DMS53 (cell line): ENCODE data around the gene PDHA2.
"Not testable (repeated sequence)": the region's sequence is repeated elsewhere in the genome, so short reads cannot be mapped to it uniquely, and the experiment has no call there.

Source experiments
- DNase-seq: peaks from one replicate; lab custom pipeline; 2025; lab: John Stamatoyannopoulos, UW

PDHA2 gene

DNA sequence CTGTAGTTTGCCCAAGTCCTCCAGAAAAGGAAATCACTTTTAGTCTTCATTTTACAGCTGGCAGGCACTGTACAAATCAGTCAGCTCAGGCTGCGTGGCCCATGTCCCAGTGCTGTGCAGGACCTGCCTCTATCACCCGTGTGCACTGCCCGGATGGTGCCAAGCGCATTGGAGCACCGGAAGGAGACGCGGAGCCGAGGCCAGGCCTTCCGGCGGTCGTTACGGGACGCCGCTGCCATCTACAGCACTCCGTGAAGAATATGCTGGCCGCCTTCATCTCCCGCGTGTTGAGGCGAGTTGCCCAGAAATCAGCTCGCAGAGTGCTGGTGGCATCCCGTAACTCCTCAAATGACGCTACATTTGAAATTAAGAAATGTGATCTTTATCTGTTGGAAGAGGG, at the start of gene PDHA2:
PDHA2 (plus strand) TSS at position 203 of the 400 bp plus-strand sequence; CDS start at position 261, 58 bp downstream.
- DNase-seq: no peak

DNA sequence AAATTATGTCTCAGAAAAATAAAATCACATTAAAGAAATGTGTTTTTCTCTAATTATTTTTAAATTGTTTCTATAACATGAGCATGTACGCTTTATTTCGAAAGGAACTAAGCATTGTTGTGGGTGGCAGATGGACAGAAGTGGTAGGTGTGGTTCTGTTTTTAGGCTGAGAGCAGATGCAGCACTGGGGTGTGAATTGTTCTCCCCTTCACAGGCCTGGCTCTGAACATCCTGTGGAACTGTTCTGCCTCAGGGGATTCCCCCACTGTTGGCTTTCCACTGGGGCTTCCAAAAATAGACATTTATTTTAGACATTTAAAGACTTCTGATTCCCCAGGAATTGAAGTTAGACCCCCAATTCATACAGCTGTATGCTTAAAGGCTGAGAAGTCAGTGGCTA, 41.9 kb upstream of the PDHA2 start:
- no peak for DNase-seq

DNA sequence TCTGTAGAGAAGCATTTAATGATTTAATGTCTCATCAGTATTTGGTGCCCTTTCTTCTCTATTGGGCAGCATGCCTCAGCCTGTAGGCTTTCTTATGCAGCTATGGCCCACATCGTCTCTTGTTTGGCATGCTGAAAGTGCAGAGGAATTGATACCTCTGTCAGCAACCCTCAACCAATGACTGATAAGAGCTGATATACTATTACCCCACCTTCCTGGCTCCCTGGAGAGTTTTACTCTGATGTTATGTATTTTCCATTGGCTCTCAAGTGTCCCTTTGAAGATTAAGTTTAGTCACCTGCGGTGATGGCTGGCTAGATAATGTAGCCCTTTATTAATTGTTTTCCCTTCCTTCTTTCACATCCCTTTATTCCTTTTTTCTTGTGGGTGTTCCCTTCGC, 41.2 kb upstream of the PDHA2 start:
- no peak for DNase-seq

DNA sequence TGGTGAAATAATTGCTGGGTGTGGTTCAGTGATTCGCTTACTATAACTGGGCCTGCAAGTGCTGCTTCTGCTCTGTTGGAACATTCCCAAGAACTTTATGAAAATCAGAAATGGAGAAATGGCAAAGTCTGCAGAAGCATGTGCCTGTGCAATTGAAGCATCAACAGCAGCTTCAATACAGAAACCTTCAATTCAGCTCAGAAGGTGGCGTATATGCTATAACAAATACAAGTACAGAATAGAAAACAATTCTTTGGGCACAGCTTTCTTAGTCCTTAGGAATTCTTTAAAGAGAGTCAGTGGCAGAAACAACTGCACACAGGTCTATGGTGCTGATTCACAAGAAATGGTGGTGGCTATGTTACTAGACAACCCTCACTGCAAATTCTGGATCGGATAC, 18.0 kb upstream of the PDHA2 start:
- no peak for DNase-seq

DNA sequence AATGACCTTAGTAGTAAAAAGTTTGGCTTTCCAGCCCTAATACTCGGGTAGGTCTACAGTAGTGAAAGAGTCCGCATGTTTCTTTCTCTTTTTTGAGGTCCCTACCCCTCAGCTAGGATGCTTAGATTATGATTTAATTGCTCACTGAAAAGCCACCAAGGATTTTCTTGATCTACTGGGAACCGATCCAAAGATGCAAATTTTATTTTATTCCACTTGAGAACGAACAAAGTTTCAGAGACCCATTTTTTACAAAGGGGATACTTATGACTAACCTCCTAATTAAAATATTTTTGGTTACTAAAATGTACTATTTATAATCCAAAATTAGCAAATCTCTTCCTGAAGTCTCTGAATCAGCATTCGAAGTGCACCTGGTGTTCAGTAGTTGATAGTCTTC, 14.3 kb upstream of the PDHA2 start:
- no peak for DNase-seq

DNA sequence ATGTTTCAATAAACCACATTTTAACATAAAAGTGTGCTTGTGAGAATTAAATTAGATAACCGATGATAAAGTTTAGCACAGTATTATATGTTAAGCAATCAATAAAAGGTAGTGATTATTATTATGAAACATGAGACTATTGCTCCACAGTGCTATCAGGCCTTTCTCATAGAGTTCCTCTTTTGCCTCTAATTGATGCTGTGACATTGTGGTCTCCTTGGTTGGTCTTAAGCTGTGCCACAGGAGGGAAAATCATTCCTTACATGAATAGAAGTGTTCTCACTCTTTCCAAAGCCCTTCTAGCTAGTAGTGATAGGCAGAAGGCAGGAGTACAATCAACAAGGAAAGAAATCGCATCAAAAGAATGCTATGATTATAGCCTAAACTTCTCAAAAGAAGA, 9.2 kb upstream of the PDHA2 start:
- no peak for DNase-seq

DNA sequence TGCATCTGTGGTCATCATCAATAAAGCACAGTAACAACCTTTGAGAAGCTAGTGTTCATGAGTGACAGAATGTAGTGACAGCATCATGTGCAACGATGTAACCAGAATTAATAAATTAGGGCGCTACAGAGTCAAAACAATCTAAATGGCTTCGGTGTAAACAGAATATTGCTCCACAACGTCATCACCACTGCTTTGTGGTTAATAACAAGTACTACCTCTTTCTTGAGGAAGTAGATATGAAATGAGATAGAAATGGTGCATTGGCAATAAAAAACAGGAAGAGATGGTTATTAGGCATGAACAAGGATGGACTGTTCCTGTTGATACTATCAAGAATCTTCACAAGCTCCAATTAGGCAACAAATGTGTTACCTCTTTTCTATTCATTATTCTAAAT, 8.7 kb upstream of the PDHA2 start:
- no peak for DNase-seq

DNA sequence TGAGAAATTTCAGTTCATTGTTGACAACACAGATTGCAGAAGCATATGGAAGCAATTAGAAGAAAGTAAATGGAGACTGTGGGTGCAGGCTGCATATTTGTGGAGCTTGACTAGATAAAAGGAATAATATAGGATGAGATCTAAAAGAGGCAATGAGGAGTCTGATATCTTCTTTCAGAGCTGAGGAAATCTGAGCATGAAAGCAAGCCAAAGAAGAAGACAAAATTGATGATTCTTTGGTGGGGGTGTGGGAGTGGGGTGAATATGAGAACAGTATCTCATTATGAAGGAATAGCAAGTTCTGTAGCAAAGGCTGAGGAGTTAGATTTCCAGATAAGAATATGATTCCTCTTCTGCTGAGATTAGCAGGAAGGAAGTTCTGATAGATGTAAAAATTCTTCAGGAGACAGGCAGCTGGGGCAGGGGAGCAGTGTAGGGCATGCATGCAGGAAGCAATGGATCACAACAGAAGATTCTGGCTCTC, 6.1 kb upstream of the PDHA2 start:
- no peak for DNase-seq

DNA sequence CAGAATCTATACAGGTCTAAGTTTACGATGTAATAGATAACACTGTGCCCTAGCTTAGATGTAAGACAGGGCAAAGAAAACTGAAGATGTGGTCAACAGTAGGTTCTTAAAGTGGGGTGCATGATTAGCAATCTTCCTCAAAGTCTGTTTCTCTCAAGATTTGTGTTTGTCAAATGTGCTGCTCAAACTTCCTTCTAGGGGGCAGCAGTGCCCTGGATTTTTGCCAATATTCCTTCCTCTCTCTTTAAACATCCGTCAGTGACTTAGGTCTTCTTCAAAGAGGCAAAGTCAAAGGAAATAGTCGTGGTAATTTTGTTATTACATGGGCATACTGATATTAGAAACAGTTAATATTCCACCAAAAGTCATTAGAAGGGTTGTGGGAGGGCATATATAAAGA, 4.2 kb upstream of the PDHA2 start:
- DNase-seq: peak; percentile 32

DNA sequence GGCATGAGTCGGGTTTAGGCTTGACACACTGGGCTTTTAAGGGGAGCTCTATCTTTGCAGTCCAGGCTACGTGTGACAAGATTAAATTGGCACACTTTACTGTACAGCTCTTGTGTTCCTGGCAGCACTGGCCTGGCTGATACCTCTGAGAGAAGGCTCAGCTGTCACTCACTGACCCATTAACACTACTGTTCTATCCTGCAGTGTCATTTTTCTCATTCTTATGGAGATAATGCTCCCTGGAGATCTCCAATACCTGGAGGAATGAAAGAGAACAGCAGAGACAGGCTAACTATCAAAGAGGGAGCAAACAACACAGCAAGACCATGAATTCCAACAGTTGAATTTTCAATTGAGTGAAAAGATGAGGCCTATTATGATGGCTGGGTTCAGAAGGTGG, 1.7 kb upstream of the PDHA2 start:
- no peak for DNase-seq

DNA sequence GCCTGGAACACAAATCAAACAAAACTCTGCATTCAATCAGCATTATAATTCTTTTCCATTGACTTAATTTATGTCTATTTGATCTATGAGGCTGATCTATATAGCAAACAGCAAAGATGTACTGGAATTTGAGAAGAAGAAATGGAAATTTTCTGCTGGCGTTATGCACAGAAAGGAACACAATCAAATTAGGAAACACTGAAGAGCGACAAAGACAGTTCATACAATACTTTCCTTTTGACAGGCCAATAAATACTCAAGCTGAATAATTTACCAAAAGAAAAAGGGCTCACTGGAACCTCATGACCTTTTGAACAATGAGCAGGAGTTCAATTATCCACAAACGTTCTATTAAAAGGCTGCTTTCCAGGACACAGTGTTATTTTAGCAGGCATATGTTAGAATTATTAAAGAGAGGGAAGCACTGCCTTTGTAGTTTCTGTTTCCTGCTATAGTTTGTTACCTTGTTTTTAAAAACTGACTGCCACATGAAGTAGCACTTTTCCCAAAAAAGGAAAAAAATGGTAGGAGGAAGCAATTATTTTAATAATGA, 8.1 kb downstream of the PDHA2 start:
- DNase-seq: no peak

DNA sequence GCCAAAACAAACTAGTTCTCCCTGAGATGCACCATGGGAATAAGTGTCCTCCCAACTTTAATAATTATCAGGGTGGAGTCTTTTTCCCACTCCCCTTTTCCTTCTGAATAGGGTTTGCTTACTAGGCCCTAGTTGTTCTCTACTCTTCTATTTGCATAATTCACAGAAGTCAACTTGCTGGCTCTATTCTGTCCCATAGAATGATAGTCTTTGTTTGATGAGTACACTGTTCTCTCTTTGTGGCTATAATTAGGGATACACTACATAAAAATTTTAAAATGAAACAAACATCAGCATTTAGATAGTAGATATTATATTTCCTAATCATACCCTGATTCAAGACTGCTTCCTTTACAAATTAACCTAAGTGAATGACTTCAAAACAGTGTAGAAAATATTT, 10.3 kb downstream of the PDHA2 start:
- DNase-seq: no peak

DNA sequence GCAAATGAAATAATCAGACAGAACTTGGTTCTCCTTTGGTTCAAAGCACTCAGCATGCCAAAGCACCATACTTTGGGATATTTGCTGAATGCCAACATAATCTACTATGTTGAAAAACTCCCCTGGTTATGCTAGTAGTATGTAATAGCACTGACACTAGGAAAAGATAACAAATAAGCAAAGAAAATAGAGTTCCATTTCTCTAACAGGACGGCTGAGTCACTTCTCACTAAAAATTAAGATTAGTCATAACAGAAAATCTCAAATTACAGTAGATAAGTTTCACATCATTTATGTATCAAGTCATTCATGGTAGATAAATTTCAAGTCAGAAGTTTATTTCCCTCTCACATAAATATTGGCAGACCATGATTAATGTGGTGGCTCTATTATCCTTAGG, 17.9 kb downstream of the PDHA2 start:
- DNase-seq: no peak

DNA sequence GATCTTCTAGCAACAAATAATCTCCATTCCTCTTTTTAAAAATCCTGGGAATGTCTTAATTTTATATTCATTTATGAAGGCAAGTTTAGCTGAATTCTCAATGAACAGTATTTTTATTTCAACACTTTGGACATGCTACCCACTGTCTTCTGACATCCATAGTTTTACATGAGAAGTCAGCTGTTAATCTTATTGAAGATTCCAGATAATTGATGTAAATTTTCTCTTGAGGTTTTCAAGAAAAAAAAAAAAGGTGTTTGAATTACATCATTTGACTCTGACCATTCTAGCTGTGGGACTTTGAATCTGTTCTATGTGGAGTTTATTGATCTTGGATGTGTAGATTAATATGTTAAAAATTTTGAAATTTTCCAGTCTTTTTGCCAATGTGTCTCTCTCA, 28.0 kb downstream of the PDHA2 start:
- DNase-seq: peak; percentile 69

DNA sequence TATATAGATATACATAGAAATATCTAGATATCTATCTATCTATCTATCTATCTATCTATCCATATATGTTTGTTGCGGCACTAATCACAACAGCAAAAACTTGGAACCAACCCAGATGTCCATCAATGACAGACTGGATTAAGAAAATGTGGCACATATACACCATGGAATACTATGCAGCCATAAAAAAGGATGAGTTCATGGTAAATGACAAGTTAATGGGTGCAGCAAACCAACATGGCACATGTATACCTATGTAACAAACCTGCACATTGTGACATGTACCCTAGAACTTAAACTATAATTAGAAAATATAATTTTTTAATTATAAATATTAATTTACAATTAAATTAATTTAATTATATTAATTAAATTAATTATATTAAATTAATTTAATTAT, 29.5 kb downstream of the PDHA2 start:
- DNase-seq: not testable (repeated sequence)

DNA sequence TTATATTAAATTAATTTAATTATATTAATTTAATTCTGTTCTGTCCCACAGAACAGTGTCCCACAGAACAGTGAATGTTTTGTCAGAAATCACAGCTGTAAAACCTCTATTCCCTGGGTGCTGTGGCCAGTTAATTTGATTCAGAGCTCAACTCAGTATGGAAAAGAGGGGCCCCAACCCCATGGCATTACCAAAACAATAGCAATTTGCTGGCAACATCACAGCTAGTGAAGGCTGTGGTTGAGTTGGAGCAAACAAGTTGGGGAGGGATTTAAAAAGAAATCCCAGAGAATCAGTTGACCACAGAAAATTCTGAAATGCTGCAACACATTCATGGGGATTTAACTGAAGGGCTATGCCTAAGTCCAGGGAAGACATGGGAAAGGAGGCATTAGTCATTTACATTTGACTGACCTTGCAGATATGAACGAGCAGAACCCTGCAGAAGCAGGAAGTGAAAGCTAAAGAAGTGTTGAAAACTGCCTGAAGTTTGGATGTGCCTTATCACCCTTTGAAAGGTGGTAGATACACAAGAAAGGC, 30.1 kb downstream of the PDHA2 start:
- peak; percentile 6 for DNase-seq

DNA sequence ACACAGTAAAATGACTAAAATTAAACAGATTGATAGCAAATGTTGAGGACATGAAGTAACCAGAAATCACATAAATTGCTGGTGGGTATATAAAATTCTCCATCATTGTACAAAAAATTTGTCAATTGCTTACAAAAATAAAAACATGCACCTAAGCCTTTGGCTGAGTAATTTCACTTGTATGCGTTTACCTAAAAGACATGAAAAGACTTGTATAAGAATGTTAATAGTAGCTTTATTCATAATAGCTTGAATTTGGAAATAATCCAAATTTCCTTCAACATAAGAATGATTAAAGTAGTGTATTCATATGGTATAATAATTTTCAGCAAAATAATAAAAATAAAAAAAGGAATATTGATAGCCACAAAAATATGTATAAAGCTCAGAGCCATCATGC, 37.7 kb downstream of the PDHA2 start:
- DNase-seq: no peak

DNA sequence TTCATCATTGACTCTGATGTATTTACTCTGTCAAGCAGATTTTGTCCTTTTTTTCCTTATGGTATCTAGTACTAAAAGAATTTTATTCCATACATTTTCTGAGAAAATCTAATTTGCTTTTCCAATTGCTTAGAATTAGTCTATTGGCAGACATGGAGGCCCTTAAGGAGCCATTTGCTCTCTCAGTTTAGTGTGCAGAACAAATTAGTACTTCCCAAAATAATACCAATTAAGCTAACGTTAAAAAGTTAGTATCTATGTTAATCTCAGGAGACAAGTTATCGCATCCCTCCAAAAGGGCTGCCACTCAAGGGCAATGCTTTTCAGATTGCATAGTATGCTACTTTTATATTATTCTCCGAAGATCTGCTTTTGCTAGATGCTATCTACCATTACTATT, 47.7 kb downstream of the PDHA2 start:
- DNase-seq: no peak

DNA sequence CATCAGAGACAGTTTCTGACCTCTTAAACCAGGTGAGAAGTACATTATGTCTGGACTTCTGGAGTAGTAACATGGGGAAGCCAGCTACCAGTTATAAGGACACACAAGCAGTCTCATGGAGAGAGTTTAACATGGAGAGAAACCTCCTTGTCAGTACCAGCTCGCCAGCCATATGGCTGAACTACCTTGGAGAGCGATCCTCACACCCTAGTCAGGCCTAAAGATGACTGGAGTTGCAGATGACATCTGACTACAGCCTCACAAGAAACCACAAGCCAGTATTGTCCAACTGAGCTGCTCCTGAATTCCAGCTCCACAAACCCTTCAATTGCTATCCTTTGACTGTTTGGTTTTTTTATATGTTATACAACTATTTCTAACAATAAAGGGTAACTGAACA, 49.8 kb downstream of the PDHA2 start:
- DNase-seq: no peak
